Uterus (tissue), 2 donors: ENCODE results near the gene SHB.

Source experiments
- POLR2A ChIP-seq, 2 donors: fragments of 450-650 bp; IDR thresholded peaks; one replicate each; pipeline ENCODE4 v1.6.1; 2016; ENCODE audit warnings: antibody characterized with exemption in 2 of 2, mild to moderate bottlenecking in 1 of 2, moderate library complexity in 1 of 2
- TF ChIP-seq, protein P1 (sequence below), 4 experiments: fragments of 200-600 bp in 2 of 4; fragments of 450-650 bp in 2 of 4; sonication (generic) in 2 of 4; IDR thresholded peaks; one replicate each; pipeline ENCODE4 v1.5.1; 2016 to 2019; ENCODE audit warnings: antibody characterized with exemption in 4 of 4, mild to moderate bottlenecking in 2 of 4, moderate library complexity in 1 of 4

DNA sequence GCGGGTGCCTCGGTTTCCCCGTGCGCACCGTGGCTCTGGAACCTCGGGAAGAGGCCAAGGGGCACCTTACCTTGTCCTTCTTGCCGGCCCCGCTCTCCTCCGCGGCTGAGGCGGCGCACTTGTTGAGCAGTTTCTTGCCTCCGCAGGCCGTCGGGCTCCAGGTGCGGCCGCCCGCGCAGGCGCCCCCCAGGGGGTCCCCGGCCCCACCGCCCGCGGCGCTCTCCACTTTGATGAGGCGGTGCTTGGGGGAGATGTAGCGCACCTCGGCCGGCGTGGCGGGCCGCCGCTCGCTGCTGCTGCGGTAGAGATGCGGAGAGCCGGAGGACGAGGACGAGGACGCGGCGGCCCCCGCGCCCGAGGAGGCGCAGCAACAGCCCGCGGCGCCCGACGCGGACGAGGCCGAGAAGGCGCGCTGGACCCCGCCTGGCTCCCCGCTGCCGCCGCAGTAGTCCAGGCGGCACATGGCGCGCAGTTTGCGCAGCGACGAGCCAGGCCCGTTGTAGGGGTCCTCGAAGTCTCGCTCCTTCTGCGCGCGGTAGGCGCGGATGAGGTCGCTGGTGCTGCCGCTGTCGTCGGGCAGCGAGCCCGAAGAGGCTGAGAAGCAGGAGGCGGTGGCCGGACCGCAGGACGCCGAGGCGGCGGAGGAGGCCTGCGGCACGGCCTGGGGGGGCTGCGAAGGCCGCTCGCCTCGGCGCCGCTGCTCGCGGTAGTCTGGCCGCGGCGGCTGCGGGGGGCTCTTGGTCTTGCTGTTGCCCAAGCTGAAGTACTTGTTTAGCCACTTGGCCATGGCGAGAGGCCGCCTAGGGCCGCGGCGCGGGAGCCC, 957 bp downstream of the SHB start:
- TF ChIP-seq POLR2A (IDR thresholded peaks at IDR 0.05): no peak
- TF ChIP-seq, protein P1, sequence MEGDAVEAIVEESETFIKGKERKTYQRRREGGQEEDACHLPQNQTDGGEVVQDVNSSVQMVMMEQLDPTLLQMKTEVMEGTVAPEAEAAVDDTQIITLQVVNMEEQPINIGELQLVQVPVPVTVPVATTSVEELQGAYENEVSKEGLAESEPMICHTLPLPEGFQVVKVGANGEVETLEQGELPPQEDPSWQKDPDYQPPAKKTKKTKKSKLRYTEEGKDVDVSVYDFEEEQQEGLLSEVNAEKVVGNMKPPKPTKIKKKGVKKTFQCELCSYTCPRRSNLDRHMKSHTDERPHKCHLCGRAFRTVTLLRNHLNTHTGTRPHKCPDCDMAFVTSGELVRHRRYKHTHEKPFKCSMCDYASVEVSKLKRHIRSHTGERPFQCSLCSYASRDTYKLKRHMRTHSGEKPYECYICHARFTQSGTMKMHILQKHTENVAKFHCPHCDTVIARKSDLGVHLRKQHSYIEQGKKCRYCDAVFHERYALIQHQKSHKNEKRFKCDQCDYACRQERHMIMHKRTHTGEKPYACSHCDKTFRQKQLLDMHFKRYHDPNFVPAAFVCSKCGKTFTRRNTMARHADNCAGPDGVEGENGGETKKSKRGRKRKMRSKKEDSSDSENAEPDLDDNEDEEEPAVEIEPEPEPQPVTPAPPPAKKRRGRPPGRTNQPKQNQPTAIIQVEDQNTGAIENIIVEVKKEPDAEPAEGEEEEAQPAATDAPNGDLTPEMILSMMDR (IDR thresholded peaks at IDR 0.05): no peak
